HepG2 (cell line): Measurements from ENCODE around the gene CASD1. TPM values are rescaled to one million over a fixed set of nuclear protein-coding genes. Genes with fewer than 3 reads are reported as not detected.

Source experiments
- ATF2 ChIP-seq: sonication (generic); formaldehyde crosslinking; IDR thresholded peaks from 2 replicates; pipeline ENCODE4 v1.4.0; 2020; ENCODE audit warnings: missing genetic modification reagents
- CBX1 ChIP-seq: IDR thresholded peaks from one replicate; pipeline ENCODE4 v1.6.1; 2016; ENCODE audit warnings: antibody characterized with exemption, low read depth
- HINFP ChIP-seq: sonication (generic); formaldehyde crosslinking; IDR thresholded peaks from 2 replicates; pipeline ENCODE4 v1.4.0; 2020; ENCODE audit warnings: low read depth, mild to moderate bottlenecking, missing genetic modification reagents
- KMT2A ChIP-seq: sonication (generic); formaldehyde crosslinking; IDR thresholded peaks from 2 replicates; pipeline ENCODE4 v1.4.0; 2020; ENCODE audit warnings: missing genetic modification reagents
- LBX2 ChIP-seq: sonication (generic); formaldehyde crosslinking; IDR thresholded peaks from 2 replicates; pipeline ENCODE4 v1.5.0; 2020; ENCODE audit warnings: missing genetic modification reagents, mild to moderate bottlenecking, borderline replicate concordance
- MAF1 ChIP-seq: sonication (generic); formaldehyde crosslinking; IDR thresholded peaks from 2 replicates; pipeline ENCODE4 v1.5.0; 2020; ENCODE audit warnings: missing genetic modification reagents, borderline replicate concordance
- MED13 ChIP-seq: sonication (generic); formaldehyde crosslinking; IDR thresholded peaks from 2 replicates; pipeline ENCODE4 v1.5.0; 2020; ENCODE audit warnings: missing genetic modification reagents
- PHF8 ChIP-seq: sonication (generic); formaldehyde crosslinking; IDR thresholded peaks from 2 replicates; pipeline ENCODE4 v1.5.0; 2020; ENCODE audit warnings: missing genetic modification reagents
- PRDM4 ChIP-seq: sonication (generic); formaldehyde crosslinking; IDR thresholded peaks from 2 replicates; pipeline ENCODE4 v1.9.0; 2021; ENCODE audit warnings: missing genetic modification reagents, borderline replicate concordance
- RFX5 ChIP-seq: IDR thresholded peaks from 2 replicates; pipeline ENCODE4 v1.6.1; 2011; ENCODE audit warnings: low read depth, low read length, improper control_type of control experiment
- SMAD9 ChIP-seq: sonication (generic); formaldehyde crosslinking; IDR thresholded peaks from 2 replicates; pipeline ENCODE4 v1.5.1; 2020; ENCODE audit warnings: mild to moderate bottlenecking, missing genetic modification reagents
- SMYD3 ChIP-seq: sonication (generic); formaldehyde crosslinking; IDR thresholded peaks from 2 replicates; pipeline ENCODE4 v1.8.1; 2023; ENCODE audit warnings: mild to moderate bottlenecking, missing genetic modification reagents
- SSRP1 ChIP-seq: IDR thresholded peaks from 2 replicates; pipeline ENCODE4 v1.6.1; 2016; ENCODE audit warnings: control low read depth
- STAT5B ChIP-seq: sonication (generic); formaldehyde crosslinking; IDR thresholded peaks from 2 replicates; pipeline ENCODE4 v1.4.0; 2020; ENCODE audit warnings: missing genetic modification reagents
- TARDBP ChIP-seq: sonication (generic); formaldehyde crosslinking; IDR thresholded peaks from 2 replicates; pipeline ENCODE4 v1.8.0; 2022; ENCODE audit warnings: mild to moderate bottlenecking, missing genetic modification reagents
- ZMYM3 ChIP-seq: sonication (generic); formaldehyde crosslinking; IDR thresholded peaks from 2 replicates; pipeline ENCODE4 v1.5.1; 2020; ENCODE audit warnings: mild to moderate bottlenecking, missing genetic modification reagents
- ZNF382 ChIP-seq: sonication (generic); formaldehyde crosslinking; IDR thresholded peaks from 2 replicates; pipeline ENCODE4 v1.5.0; 2020; ENCODE audit warnings: missing genetic modification reagents, mild to moderate bottlenecking, borderline replicate concordance
- ZNF710 ChIP-seq: sonication (generic); formaldehyde crosslinking; IDR thresholded peaks from 2 replicates; pipeline ENCODE4 v1.5.0; 2020; ENCODE audit warnings: mild to moderate bottlenecking, missing genetic modification reagents, borderline replicate concordance
- ZNF772 ChIP-seq: sonication (generic); formaldehyde crosslinking; IDR thresholded peaks from 2 replicates; pipeline ENCODE4 v1.5.0; 2020; ENCODE audit warnings: mild to moderate bottlenecking, missing genetic modification reagents
- polyA plus RNA-seq, 8 experiments: library from polyadenylated mRNA; depleted of rRNA in 3 of 8; stranded (reverse) in 7 of 8; unstranded in 1 of 8; fragments of >200 nt; fragmentation: Illumina TruSeq in 4 of 8; extraction: Trizol in 4 of 8; gene quantifications; 2 replicates each; pipeline versions ENCODE4 v1.2.1 to v1.2.3, GENCODE V29; 2011 to 2016; ENCODE audit warnings: low read depth in 4 of 8, missing spikeins in 1 of 8, mixed read lengths in 1 of 8; ENCODE audit not compliant: insufficient read depth in 1 of 8
- total RNA-seq, 5 experiments: library from RNA; depleted of rRNA; stranded (reverse); fragments of >200 nt; fragmentation: Illumina TruSeq; extraction: Trizol; gene quantifications; 2 replicates each; pipeline ENCODE4 v1.2.3, GENCODE V29; 2016; ENCODE audit warnings: low read depth in 1 of 5

CASD1 gene
- total and polyA plus RNA-seq, 2 of the 13 experiments (the other 11 are each of a cell fraction or from before 2014, with no cell fraction given), result 22.9 to 32.6 TPM

- TF ChIP-seq ZNF710 (CRISPR knock-in tag) (peak; percentile 33; the same call in 1 of the 2 replicates), KMT2A (no peak), LBX2 (CRISPR knock-in tag) (no peak), HINFP (CRISPR knock-in tag) (no peak), SMAD9 (CRISPR knock-in tag) (no peak), ZNF382 (no peak), PRDM4 (CRISPR knock-in tag) (no peak), CBX1 (no peak), MED13 (CRISPR knock-in tag) (0 out of 2 replicates have a peak, but pooled peaks have one; percentile 19), PHF8 (CRISPR knock-in tag) (no peak; the same call in 1 of the 2 replicates), SSRP1 (CRISPR knock-in tag) (0 out of 2 replicates have a peak, but pooled peaks have one; percentile 33), ZNF772 (CRISPR knock-in tag) (no peak; the same call in 1 of the 2 replicates), RFX5 (no peak), SMYD3 (no peak), MAF1 (CRISPR knock-in tag) (no peak), ZMYM3 (peak; percentile 10; the same call in 1 of the 2 replicates), ATF2 (CRISPR knock-in tag) (0 out of 2 replicates have a peak, but pooled peaks have one; percentile 18), TARDBP (CRISPR knock-in tag) (no peak; the same call in 1 of the 2 replicates), STAT5B (CRISPR knock-in tag) (no peak)
Measured at GRCh38 chr7:94509264-94509886, at the start of gene CASD1 (continued).
